ENCODE data around the gene VSTM5. TPM values are rescaled to one million over a fixed set of nuclear protein-coding genes. Genes with fewer than 3 reads are reported as not detected.

VSTM5 gene
- total RNA-seq, 1 donor from 2014 or later = 0.31 TPM

DNA sequence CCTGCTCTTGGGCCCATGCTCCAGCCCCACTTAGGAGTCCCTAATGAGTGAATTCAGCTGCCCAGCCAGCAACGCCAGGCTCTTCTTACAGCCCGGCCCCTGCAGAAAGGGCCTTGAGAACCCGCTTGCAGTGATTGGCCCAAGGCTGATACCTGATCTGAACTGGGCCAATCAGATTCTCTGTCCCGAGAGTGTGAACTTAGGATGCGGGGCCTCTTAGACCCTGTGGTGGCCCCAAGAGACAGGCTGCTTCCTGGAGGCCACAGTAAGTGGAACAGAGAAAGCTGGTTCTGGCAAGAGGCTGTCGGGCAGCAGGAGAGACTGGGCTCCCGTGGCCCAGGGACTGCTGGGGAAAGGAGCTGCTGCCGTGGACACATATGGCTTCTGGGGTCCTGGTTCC lies 11.5 kb downstream of the VSTM5 start:
- no peaks in the 10 kb centered on the region for H3K36me3 Mint-ChIP-seq (ENCODE audit: insufficient read depth)
- H3K27me3 Mint-ChIP-seq = peaks cover 3% of the 10 kb centered on the region
- DNase-seq (ENCODE audit: low spot score, unreplicated experiment) = no peak
- no peak overlapping the region for H3K27ac Mint-ChIP-seq
- no peak for TF ChIP-seq CTCF (IDR thresholded peaks at IDR 0.05; ENCODE audit: unreplicated experiment)
- peaks cover 4% of the 10 kb centered on the region for H3K4me1 Mint-ChIP-seq (ENCODE audit: low read depth)
- H3K9me3 Mint-ChIP-seq (ENCODE audit: low read depth) = no peaks in the 10 kb centered on the region
- H3K4me3 Mint-ChIP-seq (ENCODE audit: low read depth) = no peak overlapping the region

GRCh38 chr11:93832780-93833179 lies 17.6 kb downstream of the VSTM5 start:
- no peaks in the 10 kb centered on the region for H3K36me3 Mint-ChIP-seq (ENCODE audit: insufficient read depth)
- no peak overlapping the region for H3K27ac Mint-ChIP-seq
- no peaks in the 10 kb centered on the region for H3K27me3 Mint-ChIP-seq
- H3K4me3 Mint-ChIP-seq (ENCODE audit: low read depth) = no peak overlapping the region
- peaks cover 7% of the 10 kb centered on the region for H3K4me1 Mint-ChIP-seq (ENCODE audit: low read depth)
- DNase-seq (ENCODE audit: low spot score, unreplicated experiment) = no peak
- peaks cover 4% of the 10 kb centered on the region for H3K9me3 Mint-ChIP-seq (ENCODE audit: low read depth)
- no peak for TF ChIP-seq CTCF (IDR thresholded peaks at IDR 0.05; ENCODE audit: unreplicated experiment)

- Mint-ChIP-seq H3K9me3 (ENCODE audit: low read depth) (peaks cover 4% of the 10 kb centered on the region), H3K4me1 (ENCODE audit: low read depth) (peaks cover 7% of the 10 kb centered on the region), H3K4me3 (ENCODE audit: low read depth) (no peak overlapping the region), H3K27ac (no peak overlapping the region), H3K36me3 (ENCODE audit: insufficient read depth) (no peaks in the 10 kb centered on the region), H3K27me3 (no peaks in the 10 kb centered on the region)
- no peak for DNase-seq (ENCODE audit: low spot score, unreplicated experiment)
- TF ChIP-seq CTCF (IDR thresholded peaks at IDR 0.05; ENCODE audit: unreplicated experiment) = no peak
Measured at GRCh38 chr11:93831343-93832127, 18.9 kb downstream of the VSTM5 start.

DNA sequence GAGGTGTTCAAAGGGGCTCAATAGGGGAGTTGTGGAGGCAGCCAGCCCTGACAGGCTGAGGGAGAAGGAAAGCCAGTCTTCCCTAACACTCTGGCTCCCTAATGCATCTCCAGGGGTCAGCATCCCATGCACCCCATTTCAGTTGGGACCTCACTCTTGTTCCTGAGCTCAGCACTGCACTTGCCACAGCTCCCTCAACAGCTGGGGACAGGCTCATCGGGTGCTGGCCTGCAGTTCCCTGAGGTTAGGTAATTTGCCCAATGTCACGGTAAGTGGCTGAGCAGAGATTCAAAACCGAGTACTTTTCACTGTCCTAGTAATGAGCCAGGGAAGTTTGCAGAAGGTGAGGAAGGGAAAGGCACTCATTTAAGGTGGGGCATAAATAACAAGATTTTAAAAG lies 20.8 kb downstream of the VSTM5 start:
- no peak for TF ChIP-seq CTCF (IDR thresholded peaks at IDR 0.05; ENCODE audit: unreplicated experiment)
- no peaks in the 10 kb centered on the region for H3K36me3 Mint-ChIP-seq (ENCODE audit: insufficient read depth)
- H3K27me3 Mint-ChIP-seq = no peaks in the 10 kb centered on the region

GRCh38 chr11:93827363-93827762 lies 23.1 kb downstream of the VSTM5 start:
- TF ChIP-seq CTCF (IDR thresholded peaks at IDR 0.05; ENCODE audit: unreplicated experiment) = no peak
- Mint-ChIP-seq H3K9me3 (ENCODE audit: low read depth) (peaks cover 6% of the 10 kb centered on the region), H3K4me3 (ENCODE audit: low read depth) (no peak overlapping the region), H3K4me1 (ENCODE audit: low read depth) (peaks cover 9% of the 10 kb centered on the region), H3K27me3 (no peaks in the 10 kb centered on the region), H3K27ac (no peak overlapping the region), H3K36me3 (ENCODE audit: insufficient read depth) (no peaks in the 10 kb centered on the region)
- DNase-seq (ENCODE audit: low spot score, unreplicated experiment) = no peak

More for the DNA sequence above, 20.8 kb downstream of the VSTM5 start:
- Mint-ChIP-seq H3K4me3 (ENCODE audit: low read depth) (no peak overlapping the region), H3K27ac (no peak overlapping the region), H3K9me3 (ENCODE audit: low read depth) (peaks cover 6% of the 10 kb centered on the region), H3K4me1 (ENCODE audit: low read depth) (peaks cover 7% of the 10 kb centered on the region)
- DNase-seq (ENCODE audit: low spot score, unreplicated experiment) = no peak

Data from progenitor cell of endocrine pancreas (in vitro differentiated cells).